Subcutaneous abdominal adipose tissue (tissue), 5 donors: ENCODE results near the gene MSRB1.

Experiments used
- H3K27ac ChIP-seq: one replicate; pipeline ENCODE4 v1.7.0; 2013; ENCODE audit warnings: low read depth, mild to moderate bottlenecking, inconsistent platforms, low read length, moderate library complexity
- H3K27me3 ChIP-seq, 5 donors: one replicate each; pipeline ENCODE4 v1.7.0; 2013; ENCODE audit warnings: low read length in 5 of 5, inconsistent platforms in 1 of 5; ENCODE audit not compliant: control insufficient read depth in 5 of 5, insufficient read depth in 4 of 5
- H3K36me3 ChIP-seq, 5 donors: one replicate each; pipeline ENCODE4 v1.7.0; 2013; ENCODE audit warnings: low read length in 5 of 5; ENCODE audit not compliant: control insufficient read depth in 5 of 5, insufficient read depth in 5 of 5
- H3K4me1 ChIP-seq, 5 donors: one replicate each; pipeline ENCODE4 v1.7.0; 2013; ENCODE audit warnings: low read length in 5 of 5, mild to moderate bottlenecking in 3 of 5, moderate library complexity in 1 of 5; ENCODE audit not compliant: control insufficient read depth in 5 of 5, insufficient read depth in 5 of 5
- H3K4me3 ChIP-seq, 5 donors: one replicate each; pipeline ENCODE4 v1.7.0; 2013; ENCODE audit warnings: low read length in 5 of 5, low read depth in 1 of 5
- H3K9ac ChIP-seq, 5 donors: one replicate each; pipeline ENCODE4 v1.7.0; 2013; ENCODE audit warnings: low read length in 5 of 5, mild to moderate bottlenecking in 4 of 5, moderate library complexity in 3 of 5
- H3K9me3 ChIP-seq, 5 donors: one replicate each; pipeline ENCODE4 v1.7.0; 2013; ENCODE audit warnings: low read length in 5 of 5; ENCODE audit not compliant: control insufficient read depth in 5 of 5
- donor health status: healthy.
- donor health status: healthy.
- donor health status: healthy.
- donor health status: healthy.
- donor health status: healthy.

Gene MSRB1

DNA sequence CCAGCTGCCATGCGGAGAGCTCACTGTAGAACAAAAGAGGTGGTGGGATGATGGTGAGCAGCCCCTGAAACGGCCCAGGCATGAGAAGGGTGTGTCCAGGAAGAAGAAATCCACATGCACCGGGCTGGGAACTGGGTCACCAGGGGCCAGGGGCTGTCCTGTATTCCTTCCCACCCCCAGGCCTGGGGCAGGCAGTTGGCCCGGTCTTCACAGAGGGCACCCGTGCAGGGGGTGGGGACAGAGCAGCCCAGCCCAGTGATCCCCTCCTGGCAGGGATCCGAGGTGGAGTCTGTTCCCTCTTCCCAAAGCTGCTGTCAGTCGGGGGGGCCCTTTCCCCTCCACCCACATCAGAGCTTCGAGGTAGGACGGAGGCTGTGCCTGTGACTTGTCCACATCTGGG, 34.0 kb downstream of the MSRB1 start:
- H3K36me3 ChIP-seq = no peaks in the 10 kb centered on the region
- no peaks in the 10 kb centered on the region for H3K9me3 ChIP-seq
- H3K27ac ChIP-seq = no peak overlapping the region
- no peak overlapping the region for H3K9ac ChIP-seq
- H3K4me3 ChIP-seq = no peak overlapping the region
- peaks cover 30 to 57% (median 36%) of the 10 kb centered on the region in 5 donors for H3K27me3 ChIP-seq
- peaks cover 0 to 4% (median 3%) of the 10 kb centered on the region in 5 donors for H3K4me1 ChIP-seq

DNA sequence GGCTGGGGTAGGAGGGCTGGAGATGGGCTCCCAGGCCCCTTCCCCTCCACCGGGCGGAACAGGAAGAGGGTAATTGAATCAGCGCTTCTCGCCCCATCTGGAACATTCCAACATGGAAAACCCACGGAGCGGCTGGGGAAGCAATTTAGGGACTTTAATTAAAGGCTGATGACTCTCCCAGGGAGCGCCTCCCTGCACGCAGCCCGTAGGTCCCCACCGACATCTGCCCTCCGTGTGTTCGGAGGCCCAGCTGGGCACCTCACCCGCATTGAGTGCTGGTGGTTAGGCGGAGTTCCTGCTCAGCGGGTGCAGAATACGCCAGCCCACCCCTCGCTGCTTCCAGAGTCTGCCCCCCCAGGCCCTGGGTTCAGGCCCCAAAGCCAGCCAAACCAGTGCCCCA, 34.8 kb downstream of the MSRB1 start:
- no peaks in the 10 kb centered on the region for H3K36me3 ChIP-seq
- H3K9me3 ChIP-seq = no peaks in the 10 kb centered on the region
- H3K4me1 ChIP-seq = peaks cover 0 to 4% (median 3%) of the 10 kb centered on the region in 5 donors
- peaks cover 30 to 55% (median 37%) of the 10 kb centered on the region in 5 donors for H3K27me3 ChIP-seq
- H3K4me3 ChIP-seq = no peak overlapping the region
- no peak overlapping the region for H3K9ac ChIP-seq
- no peak overlapping the region for H3K27ac ChIP-seq

DNA sequence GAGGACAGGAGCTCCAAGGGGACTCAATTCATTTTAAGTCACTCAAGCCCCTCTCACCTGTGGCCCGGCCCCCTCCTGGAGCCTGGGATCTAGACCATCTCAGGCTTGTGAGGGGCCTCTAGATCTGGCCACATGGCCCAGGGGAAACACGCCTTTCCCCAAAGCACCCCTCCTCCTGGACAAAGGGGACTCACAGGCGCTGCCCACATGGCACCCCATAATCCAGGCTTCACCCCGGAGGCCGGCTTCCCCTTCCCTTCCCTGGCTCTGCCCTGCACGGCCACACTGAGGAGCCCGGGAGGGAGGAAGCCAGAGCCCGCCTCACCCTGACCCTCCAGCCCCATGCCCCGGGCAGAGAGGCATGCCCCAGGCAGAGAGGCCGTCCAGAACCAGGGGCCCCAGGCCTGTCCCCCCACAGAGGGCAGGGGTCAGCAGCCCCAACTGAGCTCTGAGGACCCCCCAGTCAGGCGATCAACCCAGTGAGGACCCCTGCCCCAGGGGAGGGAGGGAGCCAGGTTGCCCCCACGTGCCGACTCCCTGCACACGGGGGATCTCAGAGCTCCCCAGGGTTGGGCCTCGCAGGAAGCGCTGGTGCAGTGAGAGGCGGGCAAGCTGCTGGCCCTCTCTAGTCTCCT, 35.7 kb downstream of the MSRB1 start:
- Histone ChIP-seq H3K27ac (no peak overlapping the region), H3K4me1 (peaks cover 0 to 4% (median 3%) of the 10 kb centered on the region in 5 donors), H3K4me3 (no peak overlapping the region), H3K36me3 (no peaks in the 10 kb centered on the region), H3K27me3 (peaks cover 30 to 58% (median 40%) of the 10 kb centered on the region in 5 donors), H3K9me3 (no peaks in the 10 kb centered on the region), H3K9ac (no peak overlapping the region)

DNA sequence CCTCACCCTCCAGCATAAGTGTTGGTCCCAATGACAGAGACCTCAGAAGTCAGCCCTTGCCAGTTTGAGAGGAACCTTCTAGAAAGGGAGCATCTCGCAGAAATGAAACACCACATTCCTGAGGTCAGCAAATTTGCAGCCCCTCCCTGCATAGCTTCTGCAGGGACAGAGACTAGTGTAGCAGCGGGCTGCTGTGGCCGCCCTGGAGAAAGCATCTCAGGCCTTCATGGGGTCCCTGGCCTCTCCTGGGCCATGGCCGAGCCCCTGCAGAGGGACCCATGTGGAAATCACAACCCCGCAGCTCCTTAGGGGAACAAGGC, 36.2 kb downstream of the MSRB1 start:
- Histone ChIP-seq H3K36me3 (no peaks in the 10 kb centered on the region), H3K4me1 (peaks cover 0 to 4% (median 3%) of the 10 kb centered on the region in 5 donors), H3K27ac (no peak overlapping the region), H3K4me3 (no peak overlapping the region), H3K9me3 (no peaks in the 10 kb centered on the region), H3K27me3 (peaks cover 30 to 58% (median 40%) of the 10 kb centered on the region in 5 donors), H3K9ac (no peak overlapping the region)

- Histone ChIP-seq H3K27me3 (peaks cover 30 to 58% (median 40%) of the 10 kb centered on the region in 5 donors), H3K9ac (no peak overlapping the region), H3K36me3 (no peaks in the 10 kb centered on the region), H3K27ac (no peak overlapping the region), H3K4me3 (no peak overlapping the region), H3K9me3 (no peaks in the 10 kb centered on the region), H3K4me1 (peaks cover 0 to 4% (median 3%) of the 10 kb centered on the region in 5 donors)
Measured at GRCh38 chr16:1906055-1906845, 36.7 kb downstream of the MSRB1 start.

GRCh38 chr16:1903845-1904840, 38.9 kb downstream of the MSRB1 start:
- no peaks in the 10 kb centered on the region for H3K4me1 ChIP-seq
- no peak overlapping the region for H3K27ac ChIP-seq
- H3K4me3 ChIP-seq = no peak overlapping the region
- H3K9me3 ChIP-seq = no peaks in the 10 kb centered on the region
- no peak overlapping the region for H3K9ac ChIP-seq
- peaks cover 29 to 50% (median 32%) of the 10 kb centered on the region in 5 donors for H3K27me3 ChIP-seq
- H3K36me3 ChIP-seq = no peaks in the 10 kb centered on the region

GRCh38 chr16:1903220-1903574, 39.8 kb downstream of the MSRB1 start:
- Histone ChIP-seq H3K36me3 (no peaks in the 10 kb centered on the region), H3K27me3 (peaks cover 21 to 40% (median 24%) of the 10 kb centered on the region in 5 donors), H3K4me1 (no peaks in the 10 kb centered on the region), H3K4me3 (no peak overlapping the region), H3K9ac (no peak overlapping the region), H3K9me3 (no peaks in the 10 kb centered on the region), H3K27ac (no peak overlapping the region)

GRCh38 chr16:1902547-1903219, 40.3 kb downstream of the MSRB1 start:
- Histone ChIP-seq H3K36me3 (no peaks in the 10 kb centered on the region), H3K4me1 (no peaks in the 10 kb centered on the region), H3K27ac (no peak overlapping the region), H3K9ac (no peak overlapping the region), H3K27me3 (peaks cover 16 to 35% (median 22%) of the 10 kb centered on the region in 5 donors), H3K9me3 (no peaks in the 10 kb centered on the region), H3K4me3 (no peak overlapping the region)

DNA sequence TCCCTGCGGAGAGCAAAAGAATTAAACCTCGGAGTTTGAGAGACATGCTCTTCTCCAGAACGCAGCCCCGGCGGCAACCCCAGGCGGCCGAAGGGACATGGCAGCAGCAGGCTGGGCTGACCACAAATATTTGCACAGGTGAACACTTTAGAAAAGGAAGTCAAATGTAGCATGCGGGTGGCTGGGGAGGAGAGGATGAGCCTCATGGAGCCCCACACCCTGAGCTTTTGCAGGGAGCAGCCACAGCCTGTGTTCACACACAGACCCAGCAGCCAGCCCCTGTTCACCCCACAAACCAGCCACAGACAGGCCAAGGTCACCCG, 42.6 kb downstream of the MSRB1 start:
- Histone ChIP-seq H3K4me1 (no peaks in the 10 kb centered on the region), H3K4me3 (no peak overlapping the region), H3K27me3 (peaks cover 7 to 18% (median 18%) of the 10 kb centered on the region in 5 donors), H3K27ac (no peak overlapping the region), H3K36me3 (no peaks in the 10 kb centered on the region), H3K9ac (no peak overlapping the region), H3K9me3 (no peaks in the 10 kb centered on the region)
